K562 (cell line): ENCODE measurements around the gene SORCS1. TPM values are rescaled to one million over a fixed set of nuclear protein-coding genes. Genes with fewer than 3 reads are reported as not detected.

Experiments used
- ATAC-seq: fragments of 200-7000 bp; cut with Tn5 transposase; 3 replicates; pipeline ENCODE4 v1.9.1; 2020; ENCODE audit warnings: moderate library complexity
- BruUV-seq: library from RNA; stranded (reverse); fragments of 400-500 nt; replicated peaks from 2 replicates; lab custom pipeline; 2021; lab: Mats Ljungman, UMichigan
- CTCF ChIA-PET: fragments of 300-600 bp; formaldehyde crosslinking; extraction: SDS; loops from one replicate; lab custom pipeline; 2021; ENCODE audit warnings: low intra/inter-chr PET ratio; lab: Yijun Ruan, JAX
- POLR2A ChIA-PET: fragments of 300-600, 350-650 bp; sonication (Branson Sonifier 250); formaldehyde crosslinking; extraction: SDS; loops from one replicate; lab custom pipeline; 2021; ENCODE audit warnings: antibody characterized with exemption, inconsistent platforms; lab: Yijun Ruan, JAX
- DNase-seq, 4 experiments: peaks; one replicate each; pipeline versions ENCODE4 v3.0.0 to v3.0.0-alpha.2; 2011 to 2018; ENCODE audit warnings: low spot score in 3 of 4, mixed read lengths in 3 of 4; ENCODE audit errors: extremely low read depth in 1 of 4
- FAIRE-seq: peaks from 2 replicates; lab custom pipeline; 2011; peaks lifted over from hg19 to GRCh38; lab: Jason Lieb, UNC
- H2AFZ ChIP-seq: 2 replicates; pipeline ENCODE4 v1.6.0; 2011; ENCODE audit warnings: low read depth, low read length, control low read depth, inconsistent platforms
- H3K27ac ChIP-seq: fragments of 200-600 bp; 3 replicates; pipeline ENCODE4 v1.8.0; 2011; ENCODE audit warnings: low read depth, mild to moderate bottlenecking, control low read depth, inconsistent platforms, low read length, moderate library complexity, mixed read lengths; ENCODE audit errors: extremely low read depth
- H3K27me3 ChIP-seq, 2 experiments: fragments of 300-600 bp in 1 of 2; 2 replicates in 1 of 2; 3 replicates in 1 of 2; pipeline versions ENCODE4 v1.6.0 to v1.8.0; 2011; ENCODE audit warnings: inconsistent platforms in 2 of 2, low read length in 2 of 2, mild to moderate bottlenecking in 1 of 2, mixed read lengths in 1 of 2, moderate library complexity in 1 of 2; ENCODE audit not compliant: control insufficient read depth in 2 of 2, insufficient read depth in 2 of 2
- H3K36me3 ChIP-seq: fragments of 300-600 bp; 3 replicates; pipeline ENCODE4 v1.8.0; 2011; ENCODE audit warnings: mild to moderate bottlenecking, low read length, inconsistent platforms; ENCODE audit not compliant: control insufficient read depth, insufficient read depth
- H3K4me1 ChIP-seq, 2 experiments: fragments of 200-600 bp in 1 of 2; replicated peaks in 1 of 2; 2 replicates in 1 of 2; 3 replicates in 1 of 2; pipeline versions ENCODE4 v1.5.1 to v1.8.0; 2011; ENCODE audit warnings: inconsistent platforms in 2 of 2, low read length in 2 of 2, mild to moderate bottlenecking in 1 of 2, mixed read lengths in 1 of 2, moderate library complexity in 1 of 2; ENCODE audit not compliant: control insufficient read depth in 2 of 2, insufficient read depth in 2 of 2
- H3K4me2 ChIP-seq: 2 replicates; pipeline ENCODE4 v1.6.1; 2011; ENCODE audit warnings: low read length, control low read depth, inconsistent platforms, mixed read lengths; ENCODE audit not compliant: insufficient read depth
- H3K4me3 ChIP-seq: fragments of 200-600 bp; sonication (generic), shearing (Covaris generic); 2 replicates; pipeline ENCODE4 v1.5.1; 2016; ENCODE audit warnings: control low read depth, inconsistent platforms
- H3K79me2 ChIP-seq: fragments of 200-600 bp; 3 replicates; pipeline ENCODE4 v1.8.0; 2011; ENCODE audit warnings: low read length, inconsistent platforms; ENCODE audit not compliant: control insufficient read depth, insufficient read depth
- H3K9ac ChIP-seq, 2 experiments: 2 replicates each; pipeline versions ENCODE4 v1.6.0 to v1.6.1; 2011; ENCODE audit warnings: low read depth in 2 of 2, low read length in 2 of 2, control low read depth in 1 of 2, inconsistent platforms in 1 of 2, mild to moderate bottlenecking in 1 of 2, mixed read lengths in 1 of 2; ENCODE audit not compliant: insufficient read depth in 1 of 2
- H3K9me1 ChIP-seq: one replicate; pipeline ENCODE4 v1.6.0; 2011; ENCODE audit warnings: inconsistent platforms, mild to moderate bottlenecking, low read length, moderate library complexity; ENCODE audit not compliant: control insufficient read depth, insufficient read depth
- H3K9me3 ChIP-seq: replicated peaks from 2 replicates; pipeline ENCODE4 v1.5.1; 2011; ENCODE audit warnings: low read depth, low read length, inconsistent platforms; ENCODE audit not compliant: control insufficient read depth, insufficient read depth
- H4K20me1 ChIP-seq: replicated peaks from 2 replicates; pipeline ENCODE4 v1.6.1; 2011; ENCODE audit warnings: low read length, inconsistent platforms, mixed read lengths; ENCODE audit not compliant: control insufficient read depth, insufficient read depth
- ADNP ChIP-seq: fragments of 200-800 bp; sonication (Bioruptor generic); IDR thresholded peaks from 2 replicates; pipeline ENCODE4 v1.6.1; 2016; ENCODE audit warnings: missing genetic modification characterization, missing compliant biosample characterization
- ERF ChIP-seq: fragments of 450-650 bp; formaldehyde crosslinking; IDR thresholded peaks from 2 replicates; pipeline ENCODE4 v1.4.0; 2020; ENCODE audit warnings: mild to moderate bottlenecking, mixed read lengths
- KLF13 ChIP-seq: fragments of 450-650 bp; IDR thresholded peaks from 2 replicates; pipeline ENCODE4 v1.6.1; 2016; ENCODE audit warnings: missing genetic modification characterization, low read depth, mild to moderate bottlenecking, missing compliant biosample characterization, moderate library complexity, borderline replicate concordance
- MAFG ChIP-seq: fragments of 450-650 bp; conservative IDR thresholded peaks from 2 replicates; pipeline ENCODE4 v1.6.1; 2016; ENCODE audit warnings: missing genetic modification characterization, missing compliant biosample characterization
- MCM3 ChIP-seq: fragments of 450-650 bp; IDR thresholded peaks from 2 replicates; pipeline ENCODE4 v1.6.1; 2016
- RBM22 ChIP-seq: fragments of 200-400 bp; formaldehyde crosslinking; IDR thresholded peaks from 2 replicates; pipeline ENCODE4 v1.6.1; 2018; ENCODE audit warnings: low read length, low read depth; ENCODE audit not compliant: poor library complexity, severe bottlenecking
- SREBF1 ChIP-seq: fragments of 150-350 bp; IDR thresholded peaks from 2 replicates; pipeline ENCODE4 v1.6.1; 2014; ENCODE audit warnings: antibody characterized with exemption, low read depth, low read length, borderline replicate concordance
- ZEB2 ChIP-seq: fragments of 450-650 bp; IDR thresholded peaks from 2 replicates; pipeline ENCODE4 v1.6.1; 2016
- WGBS: fragments of 100-300 bp; shearing (Covaris generic); methylation state at CpG from one replicate; pipeline ENCODE4 v1.1.6; 2016; ENCODE audit warnings: low coverage, mixed read lengths; ENCODE audit not compliant: insufficient coverage; ENCODE audit errors: missing lambda C conversion rate; 5-methylcytosine and 5-hydroxymethylcytosine counted together
- in situ Hi-C: fragments of 300-500 bp; cut with MboI; formaldehyde crosslinking; loops from 4 replicates; pipeline ENCODE4 v1.15.0; 2018; ENCODE audit warnings: inconsistent platforms, mixed read lengths
- intact Hi-C: fragments of 100-400 bp; cut with micrococcal nuclease; formaldehyde crosslinking; loops from 2 replicates; pipeline ENCODE4 v1.14.2; 2022
- polyA plus RNA-seq, 8 experiments: library from polyadenylated mRNA; depleted of rRNA in 4 of 8; stranded (reverse) in 5 of 8; unstranded in 3 of 8; fragments of >200 nt; fragmentation: Nextera tagmentation in 2 of 8; fragmentation: Illumina TruSeq in 1 of 8; extraction: Ambion mirVana in 2 of 8; extraction: Trizol in 1 of 8; gene quantifications; 2 replicates each; pipeline versions ENCODE4 v1.2.1 to v1.2.3, GENCODE V29; 2011 to 2014; ENCODE audit warnings: inconsistent platforms in 1 of 8, missing spikeins in 1 of 8
- total RNA-seq, 7 experiments: library from RNA; depleted of rRNA in 6 of 7; stranded (reverse); fragments of >200 nt in 6 of 7; fragmentation: Illumina TruSeq in 2 of 7; extraction: Trizol in 2 of 7; gene quantifications; 2 replicates each; pipeline versions ENCODE4 v1.2.1 to v1.2.3, GENCODE V29; 2011 to 2021; ENCODE audit warnings: low replicate concordance in 1 of 7

SORCS1 gene
- total and polyA plus RNA-seq, 9 of the 15 experiments (the other 6 are each of a cell fraction or from before 2014, with no cell fraction given) = 1.5 to 3.9 (median 2.7) TPM

DNA sequence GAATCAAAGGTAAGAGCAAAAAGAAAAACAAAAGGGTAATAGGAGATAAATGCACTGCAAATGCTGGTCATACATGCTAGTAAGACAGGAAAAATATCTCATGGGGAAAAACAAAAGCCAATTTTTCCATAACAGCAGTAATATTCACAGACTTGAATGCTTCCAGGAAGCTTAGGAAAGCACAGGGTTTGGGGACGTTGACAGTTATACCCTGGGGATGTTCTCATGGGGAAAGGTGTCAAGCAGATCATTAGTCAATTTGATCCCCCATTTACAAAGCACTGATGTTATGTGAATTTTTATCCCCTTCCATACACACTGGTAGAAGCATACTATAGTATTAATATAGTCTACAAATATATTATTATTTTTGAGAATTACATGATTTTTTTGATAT, 232.7 kb downstream of the SORCS1 start:
- in situ Hi-C loops (no loop called here), intact Hi-C loops (no loop called here)
- Histone ChIP-seq H3K4me1 (no peaks in the 10 kb centered on the region; a peak in 1 of 5 replicates), H2AFZ (no peak overlapping the region), H3K9me3 (no peaks in the 10 kb centered on the region), H3K9ac (no peak overlapping the region), H4K20me1 (no peaks in the 10 kb centered on the region), H3K9me1 (no peaks in the 10 kb centered on the region), H3K79me2 (no peaks in the 10 kb centered on the region), H3K4me3 (no peak overlapping the region), H3K27ac (no peak overlapping the region), H3K4me2 (no peak overlapping the region), H3K36me3 (no peaks in the 10 kb centered on the region), H3K27me3 (no peaks in the 10 kb centered on the region)
- ChIA-PET POLR2A (interaction anchor here (1.3 kb wide), 1 partner anchor 10 kb away, joined by 4 read pairs; no protein-coding TSS in a partner anchor), CTCF (no interaction called here)
- 27% methylated on average over 1 of the region's 1 CpG for WGBS
- BruUV-seq = no TSS peak
- FAIRE-seq (no peak), DNase-seq (no peak), ATAC-seq (no peak)
- no peak for TF ChIP-seq RBM22
- no peak for TF ChIP-seq SREBF1
- no peak for TF ChIP-seq KLF13 (tag)
- TF ChIP-seq MAFG (tag) = no peak
- TF ChIP-seq ADNP (tag) = no peak
- TF ChIP-seq MCM3 = no peak
- TF ChIP-seq ERF (CRISPR knock-in tag) = no peak
- TF ChIP-seq ZEB2 = no peak
